Activated naive CD4-positive, alpha-beta T cell (primary cell): ENCODE results near the gene CLTC.

Source experiments
- DNase-seq, 4 experiments: peaks; one replicate each; lab custom pipeline; 2025; lab: John Stamatoyannopoulos, UW

Gene CLTC

DNA sequence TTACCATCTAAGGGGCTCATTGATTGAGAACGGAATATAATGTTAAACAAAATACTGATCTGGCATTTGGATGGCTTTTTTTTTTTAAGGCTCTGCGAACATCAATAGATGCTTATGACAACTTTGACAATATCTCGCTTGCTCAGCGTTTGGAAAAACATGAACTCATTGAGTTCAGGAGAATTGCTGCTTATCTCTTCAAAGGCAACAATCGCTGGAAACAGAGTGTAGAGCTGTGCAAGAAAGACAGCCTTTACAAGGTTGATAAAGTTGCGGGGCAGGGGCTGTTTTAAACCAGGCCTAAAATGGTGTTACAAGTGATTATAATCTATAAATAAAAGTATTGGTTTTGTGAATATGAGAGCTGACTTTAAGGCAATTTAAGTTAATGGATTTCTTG lies 65.3 kb downstream of the CLTC start:
- DNase-seq = no peak

- DNase-seq = no peak
Observed at GRCh38 chr17:59688008-59688407, 68.3 kb downstream of the CLTC start.

GRCh38 chr17:59688496-59688895 lies 68.8 kb downstream of the CLTC start:
- no peak for DNase-seq

GRCh38 chr17:59693582-59693981 lies 73.9 kb downstream of the CLTC start:
- no peak for DNase-seq

GRCh38 chr17:59694344-59694743 lies 74.6 kb downstream of the CLTC start:
- DNase-seq = no peak

DNA sequence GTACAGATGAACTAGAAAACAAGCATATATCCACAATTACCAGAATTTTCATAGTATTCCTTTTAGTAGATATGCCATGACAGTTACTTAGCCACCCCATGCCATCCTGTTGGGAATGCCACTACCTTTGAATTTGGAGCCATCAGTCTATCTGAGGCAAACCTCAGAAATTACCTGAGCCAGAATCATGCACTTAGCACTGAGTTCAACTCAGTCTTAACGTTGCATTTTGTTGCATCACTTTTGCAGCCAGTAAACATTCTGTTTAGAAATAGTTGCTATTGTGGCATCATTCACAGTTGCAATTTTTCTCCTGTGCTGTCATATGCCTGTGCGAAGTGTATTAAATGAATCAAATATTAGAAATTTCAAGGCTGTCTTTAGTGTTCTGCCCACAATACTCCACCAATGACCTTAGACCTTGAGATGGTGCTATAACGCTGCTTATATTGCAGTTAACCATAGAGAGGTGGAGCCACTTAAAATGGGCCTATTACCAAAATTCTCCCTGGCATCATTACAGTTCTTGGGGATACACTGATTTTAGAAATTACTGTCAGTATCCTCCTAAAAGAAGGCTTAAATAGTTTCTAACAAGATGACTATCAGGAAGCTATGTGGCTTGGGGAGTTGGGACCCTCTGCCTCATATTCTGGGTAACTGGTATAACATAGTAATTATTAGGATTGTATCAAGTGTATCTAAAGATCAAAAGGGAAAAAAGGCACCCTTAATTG lies 76.4 kb downstream of the CLTC start:
- no peak for DNase-seq

DNA sequence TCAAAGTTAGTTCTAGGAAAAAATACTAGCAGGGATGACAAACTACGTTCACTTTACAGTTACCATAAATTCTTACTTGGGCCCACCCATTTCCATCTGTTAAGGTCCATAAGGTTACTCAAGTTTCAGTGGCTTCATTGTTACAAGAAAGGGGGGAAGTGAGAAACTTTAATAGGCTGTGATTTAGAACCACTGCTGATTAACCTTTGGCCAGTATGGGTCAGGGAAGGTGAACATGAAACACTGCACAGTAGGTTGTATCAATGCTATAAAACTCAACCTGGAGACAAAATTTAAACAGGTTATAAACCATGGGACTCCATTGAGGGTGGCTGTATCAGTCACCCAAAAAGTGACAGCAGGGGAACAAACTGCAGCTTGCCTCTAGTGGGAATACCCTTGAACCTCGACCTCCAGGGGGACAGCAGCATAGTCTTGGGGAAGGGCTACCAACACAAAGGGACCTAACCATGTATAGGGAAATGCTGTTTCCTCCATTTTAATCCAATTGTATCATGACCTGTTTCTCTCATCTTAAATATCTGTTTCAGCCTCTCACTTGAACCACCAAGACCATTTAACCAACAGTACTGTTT lies 77.1 kb downstream of the CLTC start:
- DNase-seq = no peak

- DNase-seq = no peak
Observed at GRCh38 chr17:59698143-59698542, 78.4 kb downstream of the CLTC start.

- DNase-seq = no peak
Observed at GRCh38 chr17:59699218-59699617, 79.5 kb downstream of the CLTC start.

- no peak for DNase-seq
Observed at GRCh38 chr17:59699786-59700185, 80.1 kb downstream of the CLTC start.

DNA sequence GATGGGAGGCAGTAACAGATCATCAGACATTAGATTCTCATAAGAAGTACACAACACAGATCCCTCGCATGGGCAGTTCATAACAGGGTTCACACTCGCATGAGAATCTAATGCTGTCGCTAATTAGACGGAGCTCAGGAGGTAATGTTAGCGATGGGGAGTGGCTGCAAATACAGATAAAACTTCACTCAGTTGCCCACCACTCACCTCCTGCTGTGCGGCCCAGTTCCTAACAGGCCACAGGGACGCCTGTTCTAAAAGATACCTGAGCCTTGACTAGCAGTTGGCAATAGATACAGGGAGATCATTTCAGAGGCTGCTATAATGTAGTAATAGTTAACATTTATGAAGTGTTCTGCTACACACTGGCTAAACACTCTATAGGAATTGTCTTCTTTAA lies 82.6 kb downstream of the CLTC start:
- no peak for DNase-seq

GRCh38 chr17:59707149-59707970 lies 87.7 kb downstream of the CLTC start, which contains the start of the genes PTRH2 and VMP1:
PTRH2 (minus strand) TSS chr17:59707430; CDS start chr17:59697978, 9,452 bp downstream.
VMP1 (plus strand) TSS chr17:59707654; CDS start chr17:59731447, 23,793 bp downstream.
- peak; percentile 60 to 71 (median 68) for DNase-seq

GRCh38 chr17:59707971-59708430 lies 88.3 kb downstream of the CLTC start:
- no peak for DNase-seq

- no peak for DNase-seq
Observed at GRCh38 chr17:59711936-59712335, 92.2 kb downstream of the CLTC start.

GRCh38 chr17:59712862-59713261 lies 93.2 kb downstream of the CLTC start:
- no peak for DNase-seq

GRCh38 chr17:59714255-59714654 lies 94.6 kb downstream of the CLTC start:
- DNase-seq = no peak

DNA sequence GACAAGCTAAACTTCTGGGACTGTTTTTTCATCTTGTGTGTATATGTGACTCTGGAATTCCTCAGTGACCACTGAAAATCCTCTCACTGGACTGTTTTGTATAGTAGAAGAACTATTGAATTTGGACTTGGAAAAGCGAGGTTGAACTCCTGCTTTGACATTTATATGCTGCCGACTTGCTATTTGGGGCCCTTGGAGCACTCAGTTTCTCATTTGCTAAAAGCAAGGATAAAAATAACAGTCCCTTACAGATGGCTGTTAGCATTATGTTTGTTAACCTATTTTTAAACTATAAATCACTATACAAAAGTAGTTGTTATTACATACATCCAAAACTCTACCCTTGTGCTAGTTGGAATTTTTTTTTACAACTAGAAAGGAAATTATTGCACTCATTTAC lies 96.7 kb downstream of the CLTC start:
- no peak for DNase-seq

DNA sequence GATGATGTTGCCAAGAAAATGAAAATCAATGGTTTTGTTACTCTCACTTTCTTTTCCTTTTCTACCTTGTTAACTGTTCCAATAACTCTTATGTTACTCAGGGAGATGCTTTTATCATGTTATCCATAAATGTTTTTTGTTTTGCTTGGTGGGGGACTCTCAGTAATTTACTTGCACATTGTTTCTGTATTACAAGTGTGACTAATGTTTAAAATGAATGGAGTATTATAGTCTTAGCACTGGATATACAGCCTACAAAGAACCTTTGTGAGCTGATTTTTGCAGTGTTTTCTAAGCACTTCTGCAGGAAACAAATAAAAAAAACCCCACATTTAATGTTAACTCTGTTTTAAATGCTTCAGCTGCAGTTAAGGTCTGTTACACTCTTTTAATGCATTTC lies 99.8 kb downstream of the CLTC start:
- DNase-seq = no peak

- no peak for DNase-seq
Observed at GRCh38 chr17:59722623-59723022, 102.9 kb downstream of the CLTC start.

- no peak for DNase-seq
Observed at GRCh38 chr17:59723041-59723440, 103.3 kb downstream of the CLTC start.

DNA sequence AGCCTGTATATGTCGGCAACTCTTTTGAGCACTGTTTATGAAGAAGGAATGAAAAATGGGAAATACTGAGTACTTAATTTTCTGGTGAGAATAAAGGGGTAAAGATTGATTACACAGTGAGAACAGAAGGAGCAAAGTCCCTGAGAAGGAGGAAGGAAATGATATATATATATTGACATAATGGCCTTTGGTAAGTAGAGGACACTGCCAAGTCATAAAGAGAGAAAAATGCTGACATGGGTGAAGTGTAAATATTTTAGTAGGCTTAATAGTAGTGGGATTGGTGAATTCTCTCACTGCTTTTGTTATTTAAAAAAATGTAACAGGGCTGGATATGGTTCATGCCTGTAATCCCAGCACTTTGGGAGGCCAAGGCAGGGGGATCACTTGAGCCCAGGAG lies 103.9 kb downstream of the CLTC start:
- DNase-seq = no peak

DNA sequence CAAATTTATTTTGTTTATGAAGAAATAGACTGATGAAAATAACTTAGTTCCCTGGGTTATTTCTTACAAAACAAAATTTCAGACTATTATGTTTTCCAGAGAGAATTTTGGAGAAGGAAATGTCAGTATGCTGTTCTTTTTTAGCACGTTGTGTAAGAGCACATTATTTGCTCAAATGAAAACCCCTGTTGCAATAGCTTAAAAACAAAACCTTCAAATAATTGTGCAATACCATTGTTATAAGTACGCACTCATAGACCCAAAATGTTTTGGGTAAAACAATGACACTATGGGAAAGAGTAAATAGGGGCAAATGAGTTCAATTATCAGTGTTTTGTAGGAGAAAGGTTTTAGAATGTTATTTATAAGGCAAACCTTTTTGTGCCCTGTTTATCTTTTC lies 106.0 kb downstream of the CLTC start:
- DNase-seq = no peak
